Measurements from ENCODE around the gene TMEM165. TPM values are rescaled to one million over a fixed set of nuclear protein-coding genes. Genes with fewer than 3 reads are reported as not detected.
A peak's percentile ranks its signal among the peaks of the same experiment; 100 is the strongest.

The TMEM165 gene
- total and polyA plus RNA-seq, 9 of the 15 experiments (the other 6 are each of a cell fraction or from before 2014, with no cell fraction given) = 21.3 to 145 (median 96.8) TPM

GRCh38 chr4:55345980-55346850 lies 49.5 kb upstream of the TMEM165 start, which contains the start of gene SRD5A3 (continued):
- TF ChIP-seq THRB (CRISPR knock-in tag; conservative IDR thresholded peaks at IDR 0.05) (no peak), STAT5A (IDR thresholded peaks at IDR 0.05; ENCODE audit: borderline replicate concordance, low read length) (no peak), HSF4 (CRISPR knock-in tag; IDR thresholded peaks at IDR 0.05; ENCODE audit: borderline replicate concordance) (no peak), ZBTB17 (CRISPR knock-in tag; IDR thresholded peaks at IDR 0.05) (peak; percentile 72; the same call in 1 of the 2 replicates), ZNF282 (CRISPR knock-in tag; IDR thresholded peaks at IDR 0.05) (peak; percentile 90; the same call in 1 of the 2 replicates), CBX8 (IDR thresholded peaks at IDR 0.05; ENCODE audit: borderline replicate concordance, extremely low read depth, low read depth, low read length, poor library complexity, severe bottlenecking) (no peak), PYGO2 (tag; IDR thresholded peaks at IDR 0.05) (no peak), PBX2 (CRISPR knock-in tag; IDR thresholded peaks at IDR 0.05; ENCODE audit: low read depth) (no peak), PBX2 (tag; conservative IDR thresholded peaks at IDR 0.05; ENCODE audit: low read depth) (no peak), SUPT5H (IDR thresholded peaks at IDR 0.05) (peak; percentile 76), RBM39 (optimal IDR thresholded peaks at IDR 0.05; ENCODE audit: low read depth, low read length) (no peak), RFX7 (CRISPR knock-in tag; IDR thresholded peaks at IDR 0.05) (no peak), HMBOX1 (IDR thresholded peaks at IDR 0.05) (no peak), TEAD1 (CRISPR knock-in tag; IDR thresholded peaks at IDR 0.05) (peak in 1 of 2 experiments; percentile 75; a peak in 1 of 4 replicates), E2F3 (CRISPR knock-in tag; IDR thresholded peaks at IDR 0.05) (0 out of 2 replicates have a peak, but pooled peaks have one; percentile 71), DEAF1 (CRISPR knock-in tag; IDR thresholded peaks at IDR 0.05) (0 out of 2 replicates have a peak, but pooled peaks have one; percentile 8), MNT (conservative IDR thresholded peaks at IDR 0.05) (peak; percentile 73 to 80)
